Fibroblast of skin of abdomen (primary cell): Measurements from ENCODE around the gene SLC16A12.

ENCODE experiments used
- DNase-seq: peaks from one replicate; pipeline ENCODE4 v3.0.0-alpha.2; 2013

Gene SLC16A12

GRCh38 chr10:89505640-89506275, 29.6 kb downstream of the SLC16A12 start:
- DNase-seq = no peak

GRCh38 chr10:89504691-89505090, 30.7 kb downstream of the SLC16A12 start:
- DNase-seq = no peak

- DNase-seq = no peak
These were observed 31.6 kb downstream of the SLC16A12 start for GRCh38 chr10:89503652-89504370.

DNA sequence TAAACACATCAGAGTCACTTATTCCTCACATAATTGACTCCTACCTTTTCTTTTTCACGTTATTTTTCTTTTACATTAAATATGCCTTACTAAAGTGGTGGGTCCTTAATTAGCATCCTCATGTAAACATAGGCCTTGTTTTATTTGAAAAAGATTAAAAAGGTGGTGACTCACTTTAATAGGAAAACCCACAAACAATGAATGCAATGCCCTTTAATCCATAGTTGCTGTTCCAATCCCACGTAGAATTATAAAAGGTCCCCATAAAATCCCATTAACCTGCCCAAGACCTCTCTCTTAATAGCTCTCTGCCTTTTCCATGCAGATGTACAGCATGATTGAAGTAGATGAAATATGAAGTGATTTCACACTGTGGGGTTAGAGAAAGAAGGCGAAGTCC, 32.2 kb downstream of the SLC16A12 start:
- no peak for DNase-seq

- DNase-seq = peak; percentile 85
These were observed 32.8 kb downstream of the SLC16A12 start for GRCh38 chr10:89502549-89502948.

DNA sequence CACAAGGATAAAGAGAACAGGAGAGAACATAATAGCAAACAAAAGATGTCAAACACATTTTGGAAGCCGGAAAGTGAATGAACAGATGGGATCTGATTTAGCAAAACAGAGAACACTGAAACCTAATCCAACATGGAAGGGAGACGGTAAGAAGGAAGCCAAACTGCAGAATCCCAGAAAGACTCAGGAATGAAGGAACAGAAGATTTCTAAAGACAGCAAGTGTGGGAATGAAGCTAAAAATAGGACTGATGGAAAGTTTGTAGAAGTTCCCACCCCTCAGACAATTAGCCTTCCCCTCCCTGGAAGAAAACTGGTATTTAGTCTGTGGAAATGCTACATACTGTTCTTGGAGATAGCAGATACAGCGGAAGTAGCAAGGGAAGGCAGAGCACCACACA, 40.8 kb downstream of the SLC16A12 start:
- DNase-seq = no peak

- no peak for DNase-seq
These were observed 41.3 kb downstream of the SLC16A12 start for GRCh38 chr10:89494068-89494467.

- no peak for DNase-seq
These were observed 43.5 kb downstream of the SLC16A12 start for GRCh38 chr10:89491932-89492331.

DNA sequence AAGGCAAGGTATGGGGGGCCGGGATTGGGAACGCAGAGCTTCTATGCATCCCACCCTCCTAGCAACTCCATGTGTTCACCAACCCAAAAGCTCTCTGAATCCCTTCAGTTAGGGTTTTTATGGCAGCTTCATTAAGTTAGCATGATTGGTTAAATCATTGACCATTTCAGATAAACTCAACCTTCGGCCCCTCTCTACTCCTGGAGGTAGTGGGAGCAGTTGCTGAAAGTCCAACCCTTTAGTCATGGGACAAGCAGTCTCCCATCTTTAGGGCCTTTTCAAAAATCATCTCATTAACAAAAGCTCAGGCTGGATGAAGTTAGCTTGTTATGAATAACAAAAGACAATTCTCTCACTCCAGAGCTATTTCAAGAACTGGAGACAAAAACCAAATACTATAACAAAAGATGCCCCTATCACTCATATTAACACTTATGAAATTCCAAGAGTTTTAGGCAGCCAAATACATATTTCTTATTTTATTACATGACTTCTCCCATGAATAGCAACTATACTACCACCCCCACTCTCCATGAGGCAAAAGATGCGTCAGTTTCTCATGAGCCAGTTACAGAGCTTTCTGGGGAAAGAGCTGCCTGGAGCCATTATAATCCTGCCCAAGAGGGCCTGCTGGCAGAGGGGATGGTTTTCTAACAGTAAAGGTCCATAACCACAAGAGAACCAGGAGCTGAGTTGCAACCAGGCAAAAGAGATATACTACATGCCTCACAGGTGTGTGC, 44.6 kb downstream of the SLC16A12 start:
- no peak for DNase-seq

DNA sequence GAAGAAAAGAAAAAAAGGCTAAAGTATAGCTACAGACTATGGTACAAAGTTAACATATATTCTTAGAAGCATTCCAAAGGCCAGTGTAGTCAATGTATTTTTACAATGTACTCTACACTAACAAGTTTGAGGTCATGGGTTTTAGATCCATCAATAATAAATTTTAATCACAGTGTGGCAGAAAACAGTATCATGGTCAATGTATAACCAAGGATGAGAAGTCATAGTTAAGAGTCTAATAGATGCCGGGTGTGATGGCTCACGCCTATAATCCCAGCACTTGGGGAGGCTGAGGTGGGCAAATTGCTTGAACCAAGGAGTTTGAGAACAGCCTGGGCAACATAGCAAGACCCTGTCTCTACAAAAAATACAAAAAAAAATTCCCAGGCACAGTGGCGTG, 53.1 kb downstream of the SLC16A12 start:
- no peak for DNase-seq

GRCh38 chr10:89481662-89482061, 53.7 kb downstream of the SLC16A12 start:
- DNase-seq = peak; percentile 88

GRCh38 chr10:89479771-89480446, 55.5 kb downstream of the SLC16A12 start:
- no peak for DNase-seq

DNA sequence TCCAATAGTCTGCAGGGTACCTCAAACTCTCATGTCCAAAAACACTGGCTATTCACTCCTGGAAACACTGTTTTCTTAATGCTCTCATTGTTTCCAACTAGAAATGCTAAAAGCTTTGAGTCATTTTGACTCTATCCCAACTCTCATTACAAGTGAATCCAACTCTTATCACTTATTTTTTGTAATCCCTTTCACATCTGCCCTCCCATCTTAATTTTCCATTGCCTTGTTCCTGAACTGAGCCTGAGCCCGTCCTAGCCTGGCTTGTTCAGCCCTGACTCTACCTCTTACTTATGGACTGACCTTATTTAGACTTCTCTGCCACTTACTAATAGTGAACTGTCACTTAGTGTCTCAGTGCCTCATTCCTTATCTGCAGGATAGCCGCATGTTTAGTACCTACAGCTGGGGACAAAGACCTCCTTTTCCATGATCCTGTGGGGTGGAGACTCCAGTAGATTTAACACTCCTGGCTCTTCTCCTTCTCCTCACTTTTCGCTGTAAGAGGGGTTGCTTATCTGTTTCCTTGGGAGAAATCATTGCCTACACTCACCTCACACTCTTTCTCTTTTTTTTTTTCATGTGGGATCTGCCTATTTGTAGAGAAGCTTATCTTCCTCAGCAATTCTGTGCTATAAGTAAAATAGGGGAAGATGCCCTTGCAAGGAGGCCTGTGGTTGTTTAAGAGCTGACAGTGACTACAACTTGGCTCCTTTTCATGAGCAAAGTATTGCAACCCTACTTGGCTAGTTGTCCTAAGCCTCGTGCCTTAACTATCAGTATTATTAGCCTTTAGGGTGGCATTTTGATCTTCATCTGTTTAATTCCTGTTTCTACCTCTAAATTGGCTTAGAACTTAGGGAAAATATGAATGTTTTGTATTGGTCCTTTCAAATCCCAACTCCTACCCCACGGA, 56.4 kb downstream of the SLC16A12 start:
- no peak for DNase-seq

- no peak for DNase-seq
These were observed 57.2 kb downstream of the SLC16A12 start for GRCh38 chr10:89478085-89478738.

DNA sequence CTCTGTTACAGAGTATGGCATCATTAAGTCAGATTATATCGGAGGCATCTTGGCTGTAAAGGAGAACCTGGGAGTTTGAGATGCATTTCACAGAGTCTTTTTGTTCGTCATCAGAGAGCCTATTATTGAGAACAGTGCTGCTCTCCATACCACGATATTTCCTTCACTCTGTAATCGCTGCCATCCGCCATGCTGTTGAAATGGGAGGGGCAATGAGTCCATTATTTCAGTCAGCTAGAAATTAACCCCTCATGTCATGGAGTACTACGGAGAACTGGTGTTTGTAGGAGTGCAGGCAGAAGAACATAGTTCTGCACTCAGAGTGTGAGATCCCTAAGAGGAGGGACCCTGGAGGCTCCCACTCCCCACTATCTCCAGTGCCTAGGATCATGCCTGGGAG, 59.2 kb downstream of the SLC16A12 start:
- DNase-seq = no peak

GRCh38 chr10:89475591-89475998, 59.8 kb downstream of the SLC16A12 start:
- no peak for DNase-seq

- DNase-seq = no peak
These were observed 60.3 kb downstream of the SLC16A12 start for GRCh38 chr10:89475125-89475524.

- no peak for DNase-seq
These were observed 60.9 kb downstream of the SLC16A12 start for GRCh38 chr10:89474452-89474851.

GRCh38 chr10:89471110-89471809, 64.1 kb downstream of the SLC16A12 start:
- DNase-seq = no peak

- no peak for DNase-seq
These were observed 64.8 kb downstream of the SLC16A12 start for GRCh38 chr10:89470628-89471027.

GRCh38 chr10:89469517-89469916, 65.9 kb downstream of the SLC16A12 start:
- DNase-seq = no peak
